8988T (cell line): ENCODE data around the gene ZSWIM6.

Experiments used
- DNase-seq: peaks from one replicate; pipeline ENCODE4 v3.0.0; 2011

Gene ZSWIM6

GRCh38 chr5:61455179-61456006 lies 123.3 kb downstream of the ZSWIM6 start:
- DNase-seq: no peak

GRCh38 chr5:61460471-61460870 lies 128.4 kb downstream of the ZSWIM6 start:
- DNase-seq: no peak

GRCh38 chr5:61461417-61461816 lies 129.4 kb downstream of the ZSWIM6 start:
- no peak for DNase-seq

- no peak for DNase-seq
Measured at GRCh38 chr5:61461926-61462325, 129.9 kb downstream of the ZSWIM6 start.

GRCh38 chr5:61463596-61463995 lies 131.5 kb downstream of the ZSWIM6 start:
- DNase-seq: no peak

- no peak for DNase-seq
Measured at GRCh38 chr5:61464512-61464911, 132.5 kb downstream of the ZSWIM6 start.

GRCh38 chr5:61465066-61465465 lies 133.0 kb downstream of the ZSWIM6 start:
- DNase-seq: no peak

GRCh38 chr5:61465496-61465895 lies 133.4 kb downstream of the ZSWIM6 start:
- DNase-seq: no peak

- no peak for DNase-seq
Measured at GRCh38 chr5:61466017-61466416, 134.0 kb downstream of the ZSWIM6 start.

- no peak for DNase-seq
Measured at GRCh38 chr5:61467766-61468482, 135.9 kb downstream of the ZSWIM6 start.

GRCh38 chr5:61468483-61468865 lies 136.4 kb downstream of the ZSWIM6 start:
- DNase-seq: no peak

- DNase-seq: no peak
Measured at GRCh38 chr5:61471352-61471751, 139.3 kb downstream of the ZSWIM6 start.

GRCh38 chr5:61472172-61472958 lies 140.3 kb downstream of the ZSWIM6 start:
- DNase-seq: no peak

GRCh38 chr5:61474746-61475145 lies 142.7 kb downstream of the ZSWIM6 start:
- no peak for DNase-seq

- no peak for DNase-seq
Measured at GRCh38 chr5:61477788-61478187, 145.7 kb downstream of the ZSWIM6 start.

GRCh38 chr5:61479850-61480614 lies 148.0 kb downstream of the ZSWIM6 start:
- DNase-seq: no peak

GRCh38 chr5:61482980-61483379 lies 150.9 kb downstream of the ZSWIM6 start:
- no peak for DNase-seq

GRCh38 chr5:61486476-61486875 lies 154.4 kb downstream of the ZSWIM6 start:
- no peak for DNase-seq

GRCh38 chr5:61489574-61489973 lies 157.5 kb downstream of the ZSWIM6 start:
- DNase-seq: no peak

- DNase-seq: no peak
Measured at GRCh38 chr5:61491861-61492260, 159.8 kb downstream of the ZSWIM6 start.

GRCh38 chr5:61493973-61494372 lies 161.9 kb downstream of the ZSWIM6 start:
- no peak for DNase-seq

- no peak for DNase-seq
Measured at GRCh38 chr5:61496446-61496845, 164.4 kb downstream of the ZSWIM6 start.

GRCh38 chr5:61496860-61497259 lies 164.8 kb downstream of the ZSWIM6 start:
- no peak for DNase-seq
